ENCODE measurements around the gene SVIL.
"Not testable (repeated sequence)": the region's sequence is repeated elsewhere in the genome, so short reads cannot be mapped to it uniquely, and the experiment has no call there.

SVIL gene

GRCh38 chr10:29649561-29650551, 15.1 kb upstream of the SVIL start:
- no peak for DNase-seq

- DNase-seq: no peak
Observed at GRCh38 chr10:29648983-29649268, 14.2 kb upstream of the SVIL start.

- DNase-seq: no peak
Observed at GRCh38 chr10:29648114-29648982, 13.6 kb upstream of the SVIL start.

- DNase-seq: no peak
Observed at GRCh38 chr10:29647478-29647877, 12.7 kb upstream of the SVIL start.

- DNase-seq: no peak
Observed at GRCh38 chr10:29646960-29647461, 12.2 kb upstream of the SVIL start.

- DNase-seq: no peak
Observed at GRCh38 chr10:29646238-29646902, 11.6 kb upstream of the SVIL start.

- no peak for DNase-seq
Observed at GRCh38 chr10:29643771-29644501, 9.2 kb upstream of the SVIL start.

GRCh38 chr10:29642990-29643389, 8.2 kb upstream of the SVIL start:
- no peak for DNase-seq

- DNase-seq: no peak
Observed at GRCh38 chr10:29637537-29637936, 2.8 kb upstream of the SVIL start.

GRCh38 chr10:29636178-29636577, 1.4 kb upstream of the SVIL start:
- DNase-seq: no peak

GRCh38 chr10:29635711-29636144, 957 bp upstream of the SVIL start:
- no peak for DNase-seq

GRCh38 chr10:29634105-29634504, 666 bp downstream of the SVIL start:
- DNase-seq: no peak

- no peak for DNase-seq
Observed at GRCh38 chr10:29631049-29631339, 3.8 kb downstream of the SVIL start.

GRCh38 chr10:29630205-29631048, 4.3 kb downstream of the SVIL start:
- DNase-seq: no peak

GRCh38 chr10:29628912-29629526, 5.8 kb downstream of the SVIL start:
- no peak for DNase-seq

GRCh38 chr10:29628311-29628710, 6.5 kb downstream of the SVIL start:
- DNase-seq: no peak

- no peak for DNase-seq
Observed at GRCh38 chr10:29627201-29628132, 7.3 kb downstream of the SVIL start.

- DNase-seq: not testable (repeated sequence)
Observed at GRCh38 chr10:29624357-29624756, 10.4 kb downstream of the SVIL start.

GRCh38 chr10:29623797-29624196, 11.0 kb downstream of the SVIL start:
- DNase-seq: no peak

- no peak for DNase-seq
Observed at GRCh38 chr10:29622382-29622922, 12.3 kb downstream of the SVIL start.
